Measurements from ENCODE around the gene IMPACT. TPM values are rescaled to one million over a fixed set of nuclear protein-coding genes. Genes with fewer than 3 reads are reported as not detected.

Gene IMPACT
- polyA plus RNA-seq, 2 of the 4 experiments (the other 2 are of a cell fraction), result 10.9 to 27.1 TPM

- H3K27ac ChIP-seq, result peak overlapping the region; percentile 95 to 100
- ATAC-seq (no peak; a peak in 1 of 6 replicates), FAIRE-seq (no peak), DNase-seq (ENCODE audit: low read depth in 1 of 2, low spot score in 1 of 2) (no peak)
- ChIA-PET POLR2A (interaction anchor here (0.6 to 1.5 kb wide), 7 partner anchors 9 to 287 kb away, joined by 3 to 12 read pairs (median 3); partner anchors contain the start of genes CABYR and OSBPL1A), CTCF (no interaction called here)
- 39% methylated on average over 11 of the region's 11 CpGs for WGBS (ENCODE audit: missing lambda C conversion rate)
- H3K4me1 ChIP-seq, result peaks cover 10% of the 10 kb centered on the region; the same call in 1 of the 3 replicates
- no peaks in the 10 kb centered on the region for H3K9me3 ChIP-seq
- peak overlapping the region; percentile 70 for H3K4me2 ChIP-seq
- H3K4me3 ChIP-seq, result peak overlapping the region; percentile 71
- TF ChIP-seq ESRRA (IDR thresholded peaks at IDR 0.05; ENCODE audit: borderline replicate concordance, low read length) (no peak), NFE2L2 (conservative IDR thresholded peaks at IDR 0.05; ENCODE audit: low read length) (no peak), BCL3 (IDR thresholded peaks at IDR 0.05) (no peak), MAFK (IDR thresholded peaks at IDR 0.05; ENCODE audit: partially characterized antibody) (no peak)
These were observed 435 bp upstream of the IMPACT start for GRCh38 chr18:24426073-24426397.

- ATAC-seq (peak; percentile 54 to 60; a peak in 3 of 6 replicates), DNase-seq (ENCODE audit: low read depth in 1 of 2, low spot score in 1 of 2) (peak in 1 of 2 experiments; percentile 8), FAIRE-seq (no peak)
- Histone ChIP-seq H3K4me1 (peaks cover 10% of the 10 kb centered on the region; the same call in 1 of the 3 replicates), H3K4me3 (peak overlapping the region; percentile 71), H3K4me2 (peak overlapping the region; percentile 95), H3K9me3 (no peaks in the 10 kb centered on the region), H3K27ac (peak overlapping the region; percentile 95 to 100)
- 29% methylated on average over 3 of the region's 3 CpGs for WGBS (ENCODE audit: missing lambda C conversion rate)
- TF ChIP-seq RAD21 (conservative IDR thresholded peaks at IDR 0.05 in 1 of 2, IDR thresholded peaks at IDR 0.05 in 1 of 2) (no peak), CTCF (IDR thresholded peaks at IDR 0.05) (no peak), HOXB5 (CRISPR knock-in tag; IDR thresholded peaks at IDR 0.05) (no peak)
- POLR2A ChIA-PET, result interaction anchor here (1.5 kb wide), 2 partner anchors 30 to 65 kb away, joined by 4 to 12 read pairs; partner anchors contain the start of gene OSBPL1A
- CTCF ChIA-PET, result no interaction called here
These were observed 1.0 kb downstream of the IMPACT start for GRCh38 chr18:24427484-24427883.

GRCh38 chr18:24428709-24429108 lies 2.2 kb downstream of the IMPACT start:
- H3K4me2 ChIP-seq, result peak overlapping the region; percentile 95; the same call in 2 of the 3 replicates
- H3K4me1 ChIP-seq, result peaks cover 10% of the 10 kb centered on the region; the same call in 1 of the 3 replicates
- WGBS (ENCODE audit: missing lambda C conversion rate), result 70% methylated on average over 3 of the region's 3 CpGs
- TF ChIP-seq MYC (IDR thresholded peaks at IDR 0.05; ENCODE audit: borderline replicate concordance, low read length), result no peak
- H3K9me3 ChIP-seq, result no peaks in the 10 kb centered on the region
- POLR2A ChIA-PET, result no interaction called here
- no peak for DNase-seq (ENCODE audit: low read depth in 1 of 2, low spot score in 1 of 2)
- CTCF ChIA-PET, result interaction anchor here (1.1 kb wide), 1 partner anchor 59 kb away, joined by 3 read pairs; no protein-coding TSS in a partner anchor
- no peak overlapping the region for H3K4me3 ChIP-seq
- FAIRE-seq, result no peak
- H3K27ac ChIP-seq, result no peak overlapping the region
- ATAC-seq, result no peak

GRCh38 chr18:24429188-24429587 lies 2.7 kb downstream of the IMPACT start:
- ChIA-PET POLR2A (no interaction called here), CTCF (no interaction called here)
- peaks cover 10% of the 10 kb centered on the region; the same call in 1 of the 3 replicates for H3K4me1 ChIP-seq
- no peak overlapping the region for H3K27ac ChIP-seq
- FAIRE-seq (no peak), DNase-seq (ENCODE audit: low read depth in 1 of 2, low spot score in 1 of 2) (no peak), ATAC-seq (no peak)
- WGBS (ENCODE audit: missing lambda C conversion rate), result 92% methylated on average over 4 of the region's 4 CpGs
- no peaks in the 10 kb centered on the region for H3K9me3 ChIP-seq
- H3K4me3 ChIP-seq, result no peak overlapping the region
- no peak overlapping the region for H3K4me2 ChIP-seq
- TF ChIP-seq REST (IDR thresholded peaks at IDR 0.05) (no peak), ZFP36 (IDR thresholded peaks at IDR 0.05; ENCODE audit: borderline replicate concordance, partially characterized antibody) (no peak), MAX (IDR thresholded peaks at IDR 0.05) (no peak), KDM5A (IDR thresholded peaks at IDR 0.05) (no peak), FOSB (CRISPR knock-in tag; IDR thresholded peaks at IDR 0.05) (no peak), CBX8 (IDR thresholded peaks at IDR 0.05) (no peak), FOSL2 (IDR thresholded peaks at IDR 0.05) (no peak), FOSL2 (CRISPR knock-in tag; IDR thresholded peaks at IDR 0.05) (no peak), RFX5 (IDR thresholded peaks at IDR 0.05) (no peak), HDAC2 (IDR thresholded peaks at IDR 0.05) (no peak), HES2 (IDR thresholded peaks at IDR 0.05) (no peak), NFE2L2 (conservative IDR thresholded peaks at IDR 0.05; ENCODE audit: low read length) (no peak), HEYL (CRISPR knock-in tag; IDR thresholded peaks at IDR 0.05) (no peak), ZSCAN20 (CRISPR knock-in tag; IDR thresholded peaks at IDR 0.05) (no peak), CHD2 (IDR thresholded peaks at IDR 0.05; ENCODE audit: low read length, partially characterized antibody) (no peak), RAD21 (conservative IDR thresholded peaks at IDR 0.05 in 1 of 2, IDR thresholded peaks at IDR 0.05 in 1 of 2) (no peak), RNF2 (IDR thresholded peaks at IDR 0.05; ENCODE audit: borderline replicate concordance, low read depth) (no peak), SMC3 (IDR thresholded peaks at IDR 0.05) (no peak), CHD4 (IDR thresholded peaks at IDR 0.05; ENCODE audit: borderline replicate concordance) (no peak)
